GM10266 (cell line): ENCODE results near the gene RAPH1.

Experiments used
- DNase-seq: peaks from one replicate; pipeline ENCODE4 v3.0.0; 2012; ENCODE audit errors: extremely low spot score
- CTCF ChIP-seq: IDR thresholded peaks from 2 replicates; pipeline ENCODE4 v1.5.1; 2012; ENCODE audit warnings: mild to moderate bottlenecking, low read depth; ENCODE audit not compliant: control insufficient read depth, insufficient read depth; ENCODE audit errors: missing control alignments

RAPH1 gene

GRCh38 chr2:203500951-203501350, 34.1 kb downstream of the RAPH1 start:
- no peak for TF ChIP-seq CTCF
- no peak for DNase-seq

- no peak for DNase-seq
- TF ChIP-seq CTCF, result no peak
Observed at GRCh38 chr2:203500297-203500696, 34.8 kb downstream of the RAPH1 start.

- DNase-seq, result no peak
- no peak for TF ChIP-seq CTCF
Observed at GRCh38 chr2:203498161-203498560, 36.9 kb downstream of the RAPH1 start.

GRCh38 chr2:203492965-203493364, 42.1 kb downstream of the RAPH1 start:
- TF ChIP-seq CTCF, result no peak
- DNase-seq, result no peak

GRCh38 chr2:203490391-203490790, 44.7 kb downstream of the RAPH1 start:
- no peak for DNase-seq
- TF ChIP-seq CTCF, result no peak

- no peak for TF ChIP-seq CTCF
- no peak for DNase-seq
Observed at GRCh38 chr2:203489531-203489930, 45.6 kb downstream of the RAPH1 start.

- DNase-seq, result peak; percentile 22
- peak; percentile 80 for TF ChIP-seq CTCF
Observed at GRCh38 chr2:203484266-203485112, 50.6 kb downstream of the RAPH1 start.
